IMR-90 (cell line): ENCODE results near the gene THADA. TPM values are rescaled to one million over a fixed set of nuclear protein-coding genes. Genes with fewer than 3 reads are reported as not detected.

Experiments used
- ATAC-seq: fragments of 200-7000 bp; cut with Tn5 transposase; 2 replicates; pipeline ENCODE4 v1.9.1; 2020; ENCODE audit warnings: low read depth, mild to moderate bottlenecking, moderate library complexity
- BruUV-seq: library from RNA; stranded (reverse); fragments of 400-500 nt; replicated peaks from 2 replicates; lab custom pipeline; 2021; lab: Mats Ljungman, UMichigan
- CTCF ChIA-PET: fragments of 300-600 bp; formaldehyde crosslinking; extraction: SDS; loops from one replicate; lab custom pipeline; 2021; ENCODE audit warnings: antibody characterized with exemption; lab: Yijun Ruan, JAX
- POLR2A ChIA-PET: fragments of 300-600 bp; sonication (Branson Sonifier 250); formaldehyde crosslinking; loops from one replicate; lab custom pipeline; 2022; ENCODE audit warnings: antibody characterized with exemption; ENCODE audit not compliant: unreplicated experiment; lab: Charles Lee
- DNase-seq: peaks from one replicate; pipeline ENCODE4 v3.0.0; 2013
- H2AFZ ChIP-seq: replicated peaks from 2 replicates; pipeline ENCODE3; 2013; ENCODE audit warnings: low read length, mild to moderate bottlenecking; ENCODE audit not compliant: poor library complexity
- H2AK5ac ChIP-seq: 2 replicates; pipeline ENCODE4 v1.6.1; 2013; ENCODE audit warnings: low read depth, low read length, inconsistent platforms
- H2AK9ac ChIP-seq: replicated peaks from 2 replicates; pipeline ENCODE3; 2013; ENCODE audit warnings: mild to moderate bottlenecking, low read depth, low read length, moderate library complexity; ENCODE audit not compliant: poor library complexity
- H2BK120ac ChIP-seq: 2 replicates; pipeline ENCODE4 v1.6.1; 2013; ENCODE audit warnings: low read depth, low read length, inconsistent platforms
- H2BK15ac ChIP-seq: 3 replicates; pipeline ENCODE4 v1.6.1; 2013; ENCODE audit warnings: low read depth, low read length, inconsistent platforms
- H2BK20ac ChIP-seq: 2 replicates; pipeline ENCODE4 v1.6.1; 2013; ENCODE audit warnings: low read depth, mild to moderate bottlenecking, inconsistent platforms, low read length, moderate library complexity
- H2BK5ac ChIP-seq: 2 replicates; pipeline ENCODE4 v1.6.1; 2013; ENCODE audit warnings: mild to moderate bottlenecking, low read depth, low read length, inconsistent platforms; ENCODE audit not compliant: poor library complexity, severe bottlenecking
- H3K14ac ChIP-seq: replicated peaks from 2 replicates; pipeline ENCODE4 v1.6.1; 2013; ENCODE audit warnings: low read depth, low read length, inconsistent platforms
- H3K18ac ChIP-seq: 2 replicates; pipeline ENCODE4 v1.6.1; 2013; ENCODE audit warnings: low read depth, low read length, control low read depth
- H3K23ac ChIP-seq: 2 replicates; pipeline ENCODE4 v1.6.1; 2013; ENCODE audit warnings: low read depth, low read length, inconsistent platforms
- H3K27ac ChIP-seq: 2 replicates; pipeline ENCODE4 v1.5.1; 2013; ENCODE audit warnings: mild to moderate bottlenecking, control low read depth, low read length; ENCODE audit not compliant: insufficient read depth
- H3K27me3 ChIP-seq: 2 replicates; pipeline ENCODE4 v1.6.1; 2013; ENCODE audit warnings: low read length; ENCODE audit not compliant: control insufficient read depth, insufficient read depth
- H3K36me3 ChIP-seq: 2 replicates; pipeline ENCODE4 v1.6.1; 2013; ENCODE audit warnings: low read length, mixed read lengths; ENCODE audit not compliant: control insufficient read depth, insufficient read depth
- H3K4ac ChIP-seq: 2 replicates; pipeline ENCODE4 v1.6.1; 2013; ENCODE audit warnings: low read depth, low read length, inconsistent platforms
- H3K4me1 ChIP-seq: 2 replicates; pipeline ENCODE4 v1.6.1; 2013; ENCODE audit warnings: low read length, mixed read lengths; ENCODE audit not compliant: control insufficient read depth, insufficient read depth
- H3K4me2 ChIP-seq: 2 replicates; pipeline ENCODE4 v1.6.1; 2013; ENCODE audit warnings: low read depth, mild to moderate bottlenecking, control low read depth, low read length, moderate library complexity
- H3K4me3 ChIP-seq: 2 replicates; pipeline ENCODE4 v1.5.1; 2013; ENCODE audit warnings: low read depth, mild to moderate bottlenecking, control low read depth, low read length, moderate library complexity; ENCODE audit not compliant: insufficient read depth
- H3K56ac ChIP-seq: 2 replicates; pipeline ENCODE4 v1.6.1; 2013; ENCODE audit warnings: low read length, inconsistent platforms; ENCODE audit not compliant: insufficient read depth; ENCODE audit errors: extremely low read depth
- H3K79me1 ChIP-seq, 2 experiments: 2 replicates each; pipeline ENCODE4 v1.6.1; 2013; ENCODE audit warnings: low read length in 2 of 2, inconsistent platforms in 1 of 2, low read depth in 1 of 2
- H3K9ac ChIP-seq: 2 replicates; pipeline ENCODE4 v1.6.1; 2013; ENCODE audit warnings: low read depth, low read length, control low read depth
- H3K9me1 ChIP-seq: 2 replicates; pipeline ENCODE4 v1.6.1; 2013; ENCODE audit warnings: low read length, inconsistent platforms; ENCODE audit not compliant: insufficient read depth
- H3K9me3 ChIP-seq: 2 replicates; pipeline ENCODE4 v1.6.1; 2013; ENCODE audit warnings: low read length; ENCODE audit not compliant: control insufficient read depth, insufficient read depth
- H4K20me1 ChIP-seq: 2 replicates; pipeline ENCODE4 v1.6.1; 2013; ENCODE audit warnings: low read length, inconsistent platforms; ENCODE audit not compliant: insufficient read depth
- H4K5ac ChIP-seq: 2 replicates; pipeline ENCODE4 v1.6.1; 2013; ENCODE audit warnings: mild to moderate bottlenecking, low read depth, low read length, control low read depth
- H4K8ac ChIP-seq, 2 experiments: 2 replicates each; pipeline ENCODE4 v1.6.1; 2013; ENCODE audit warnings: low read depth in 2 of 2, low read length in 2 of 2, control low read depth in 1 of 2, inconsistent platforms in 1 of 2
- H4K91ac ChIP-seq: 2 replicates; pipeline ENCODE4 v1.6.1; 2013; ENCODE audit warnings: low read depth, low read length, inconsistent platforms; ENCODE audit not compliant: insufficient read depth
- BHLHE40 ChIP-seq: fragments of 150-350 bp; IDR thresholded peaks from 2 replicates; pipeline ENCODE4 v1.6.1; 2016; ENCODE audit warnings: mild to moderate bottlenecking, low read depth, low read length
- CEBPB ChIP-seq: IDR thresholded peaks from 2 replicates; pipeline ENCODE4 v1.6.1; 2012; ENCODE audit warnings: low read depth, low read length, improper control_type of control experiment
- FOS ChIP-seq: fragments of 150-350 bp; IDR thresholded peaks from 2 replicates; pipeline ENCODE4 v1.6.1; 2016; ENCODE audit warnings: low read depth, low read length
- MAFK ChIP-seq: IDR thresholded peaks from 2 replicates; pipeline ENCODE4 v1.6.1; 2012; ENCODE audit warnings: low read depth, low read length, improper control_type of control experiment
- MAZ ChIP-seq: IDR thresholded peaks from 2 replicates; pipeline ENCODE4 v1.6.1; 2012; ENCODE audit warnings: low read depth, mild to moderate bottlenecking, low read length, improper control_type of control experiment, moderate library complexity, borderline replicate concordance
- MXI1 ChIP-seq: IDR thresholded peaks from 2 replicates; pipeline ENCODE4 v1.6.1; 2012; ENCODE audit warnings: low read depth, mild to moderate bottlenecking, low read length, moderate library complexity, borderline replicate concordance
- NFE2L2 ChIP-seq: fragments of 150-350 bp; IDR thresholded peaks from 2 replicates; pipeline ENCODE4 v1.6.1; 2016; ENCODE audit warnings: low read depth, mild to moderate bottlenecking, low read length
- POLR2A ChIP-seq: IDR thresholded peaks from 2 replicates; pipeline ENCODE4 v1.6.1; 2012; ENCODE audit warnings: mild to moderate bottlenecking, low read depth, low read length
- RAD21 ChIP-seq: IDR thresholded peaks from 2 replicates; pipeline ENCODE4 v1.6.1; 2012; ENCODE audit warnings: low read length, improper control_type of control experiment
- RCOR1 ChIP-seq: IDR thresholded peaks from 2 replicates; pipeline ENCODE4 v1.6.1; 2012; ENCODE audit warnings: mild to moderate bottlenecking, low read length, improper control_type of control experiment; ENCODE audit not compliant: insufficient replicate concordance
- RFX5 ChIP-seq: IDR thresholded peaks from 2 replicates; pipeline ENCODE4 v1.8.0; 2012; ENCODE audit warnings: low read depth, mild to moderate bottlenecking, low read length, moderate library complexity
- SMC3 ChIP-seq: fragments of 150-350 bp; IDR thresholded peaks from 2 replicates; pipeline ENCODE4 v1.6.1; 2016; ENCODE audit warnings: low read depth, mild to moderate bottlenecking, antibody characterized with exemption, low read length, moderate library complexity
- WGBS, 2 experiments: methylation state at CpG; one replicate each; pipeline versions ENCODE4 v1.1.5 to v1.1.7; 2013; ENCODE audit warnings: missing lambda C conversion rate in 2 of 2; ENCODE audit not compliant: insufficient read length in 1 of 2; ENCODE audit errors: extremely low coverage in 2 of 2; 5-methylcytosine and 5-hydroxymethylcytosine counted together
- dilution Hi-C: fragments of 300-500 bp; cut with HindIII; formaldehyde crosslinking; loops from one replicate; pipeline ENCODE4 v1.14.3; 2018; ENCODE audit warnings: low sequenced_read_pairs; ENCODE audit not compliant: unreplicated experiment
- in situ Hi-C: fragments of 300-500 bp; cut with MboI; formaldehyde crosslinking; loops from 3 replicates; pipeline ENCODE4 v1.14.3; 2019; ENCODE audit warnings: low sequenced_read_pairs, inconsistent platforms, mixed read lengths
- intact Hi-C: fragments of 100-400 bp; cut with micrococcal nuclease; formaldehyde crosslinking; loops from 2 replicates; pipeline ENCODE4 v1.10.0; 2022
- polyA plus RNA-seq, 3 experiments: library from polyadenylated mRNA; depleted of rRNA; stranded (reverse); fragments of >200 nt; gene quantifications; 2 replicates each; pipeline ENCODE4 v1.2.3, GENCODE V29; 2012; ENCODE audit warnings: low replicate concordance in 1 of 3
- total RNA-seq: library from RNA; depleted of rRNA; stranded (reverse); fragments of >200 nt; gene quantifications from 2 replicates; pipeline ENCODE4 v1.2.3, GENCODE V29; 2012
- TF ChIP-seq, protein P1 (sequence below): fragments of 150-350 bp; IDR thresholded peaks from 2 replicates; pipeline ENCODE4 v1.6.1; 2016; ENCODE audit warnings: low read depth, mild to moderate bottlenecking, low read length, moderate library complexity, borderline replicate concordance
- TF ChIP-seq, protein P2 (sequence below): conservative IDR thresholded peaks from 2 replicates; pipeline ENCODE4 v1.5.1; 2012; ENCODE audit warnings: mild to moderate bottlenecking, low read depth, low read length, improper control_type of control experiment
- TF ChIP-seq, protein P3 (sequence below): fragments of 150-350 bp; IDR thresholded peaks from 2 replicates; pipeline ENCODE4 v1.6.1; 2017; ENCODE audit warnings: mild to moderate bottlenecking, antibody characterized with exemption, low read length, low read depth

The THADA gene
- total and polyA plus RNA-seq, 2 of the 4 experiments (the other 2 are of a cell fraction): 10.5 to 21.3 TPM

DNA sequence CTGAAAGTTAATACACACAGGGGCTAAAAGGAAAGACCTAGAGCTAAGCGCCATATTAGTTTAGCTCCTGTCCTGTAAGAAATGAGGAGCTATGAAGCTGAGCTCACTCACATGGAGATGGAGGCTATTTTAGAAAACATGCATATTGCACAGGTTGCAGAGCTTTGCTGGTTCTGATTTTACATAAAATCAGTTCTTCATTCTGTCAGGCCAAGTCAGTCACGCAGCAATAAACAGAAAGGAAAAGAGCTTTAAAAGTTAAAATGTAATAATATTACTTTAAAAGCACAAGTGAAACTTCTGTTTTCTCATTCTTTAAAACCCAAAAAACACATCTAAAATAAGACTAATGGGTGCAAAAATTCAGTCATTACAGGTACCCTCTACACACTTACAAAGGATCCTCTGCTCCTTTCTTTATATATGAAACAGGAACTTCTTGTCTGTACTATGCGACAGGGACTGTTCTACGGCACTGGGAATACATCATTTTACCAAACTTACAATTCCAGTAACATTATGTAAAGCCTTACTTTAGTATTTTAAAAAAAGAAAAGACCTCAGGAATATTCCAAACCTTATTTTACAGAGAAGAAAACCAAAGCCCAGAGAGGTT lies 113.8 kb downstream of the THADA start:
- H3K9ac ChIP-seq: no peak overlapping the region
- H2AK5ac ChIP-seq: no peak overlapping the region
- no peak overlapping the region for H3K4me2 ChIP-seq
- H3K27me3 ChIP-seq: no peaks in the 10 kb centered on the region
- in situ Hi-C loops (loop anchor here (5.0 kb wide), 3 partner anchors 250 to 650 kb away; no protein-coding TSS in a partner anchor), dilution Hi-C loops (no loop called here), intact Hi-C loops (loop anchor here (10.0 kb wide), 1 partner anchor 507 kb away; no protein-coding TSS in a partner anchor)
- H3K23ac ChIP-seq: no peak overlapping the region
- no peak overlapping the region for H2BK5ac ChIP-seq
- H2AK9ac ChIP-seq: no peak overlapping the region
- no peak overlapping the region for H3K14ac ChIP-seq
- H2BK120ac ChIP-seq: no peak overlapping the region
- H3K79me1 ChIP-seq: no peaks in the 10 kb centered on the region
- H3K36me3 ChIP-seq: peaks cover 4% of the 10 kb centered on the region; the same call in 1 of the 2 replicates
- H3K56ac ChIP-seq: no peak overlapping the region
- H4K91ac ChIP-seq: no peak overlapping the region
- H3K27ac ChIP-seq: no peak overlapping the region
- ATAC-seq (no peak), DNase-seq (no peak)
- no peak overlapping the region for H3K18ac ChIP-seq
- H4K20me1 ChIP-seq: no peaks in the 10 kb centered on the region
- no peaks in the 10 kb centered on the region for H3K9me1 ChIP-seq
- ChIA-PET CTCF (interaction anchor here (0.7 to 0.8 kb wide), 2 partner anchors 18 to 253 kb away, joined by 3 read pairs; no protein-coding TSS in a partner anchor), POLR2A (interaction anchor here (0.6 kb wide), 1 partner anchor 169 kb away, joined by 10 read pairs; no protein-coding TSS in a partner anchor)
- H3K9me3 ChIP-seq: no peaks in the 10 kb centered on the region
- no peak overlapping the region for H2AFZ ChIP-seq
- H4K5ac ChIP-seq: no peak overlapping the region
- BruUV-seq: no TSS peak
- no peak overlapping the region for H2BK20ac ChIP-seq
- no peak overlapping the region for H3K4ac ChIP-seq
- H2BK15ac ChIP-seq: no peak overlapping the region
- H3K4me3 ChIP-seq: no peak overlapping the region
- H3K4me1 ChIP-seq: 0 out of 2 replicates have a peak, but pooled peaks cover 2% of the 10 kb centered on the region
- WGBS, 2 experiments: no CpG with 5 or more reads among the region's 4 CpGs
- H4K8ac ChIP-seq: no peak overlapping the region
- no peak for TF ChIP-seq NFE2L2
- no peak for TF ChIP-seq BHLHE40
- no peak for TF ChIP-seq MAZ
- TF ChIP-seq, protein P1, sequence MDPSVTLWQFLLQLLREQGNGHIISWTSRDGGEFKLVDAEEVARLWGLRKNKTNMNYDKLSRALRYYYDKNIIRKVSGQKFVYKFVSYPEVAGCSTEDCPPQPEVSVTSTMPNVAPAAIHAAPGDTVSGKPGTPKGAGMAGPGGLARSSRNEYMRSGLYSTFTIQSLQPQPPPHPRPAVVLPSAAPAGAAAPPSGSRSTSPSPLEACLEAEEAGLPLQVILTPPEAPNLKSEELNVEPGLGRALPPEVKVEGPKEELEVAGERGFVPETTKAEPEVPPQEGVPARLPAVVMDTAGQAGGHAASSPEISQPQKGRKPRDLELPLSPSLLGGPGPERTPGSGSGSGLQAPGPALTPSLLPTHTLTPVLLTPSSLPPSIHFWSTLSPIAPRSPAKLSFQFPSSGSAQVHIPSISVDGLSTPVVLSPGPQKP: no peak
- TF ChIP-seq, protein P2, sequence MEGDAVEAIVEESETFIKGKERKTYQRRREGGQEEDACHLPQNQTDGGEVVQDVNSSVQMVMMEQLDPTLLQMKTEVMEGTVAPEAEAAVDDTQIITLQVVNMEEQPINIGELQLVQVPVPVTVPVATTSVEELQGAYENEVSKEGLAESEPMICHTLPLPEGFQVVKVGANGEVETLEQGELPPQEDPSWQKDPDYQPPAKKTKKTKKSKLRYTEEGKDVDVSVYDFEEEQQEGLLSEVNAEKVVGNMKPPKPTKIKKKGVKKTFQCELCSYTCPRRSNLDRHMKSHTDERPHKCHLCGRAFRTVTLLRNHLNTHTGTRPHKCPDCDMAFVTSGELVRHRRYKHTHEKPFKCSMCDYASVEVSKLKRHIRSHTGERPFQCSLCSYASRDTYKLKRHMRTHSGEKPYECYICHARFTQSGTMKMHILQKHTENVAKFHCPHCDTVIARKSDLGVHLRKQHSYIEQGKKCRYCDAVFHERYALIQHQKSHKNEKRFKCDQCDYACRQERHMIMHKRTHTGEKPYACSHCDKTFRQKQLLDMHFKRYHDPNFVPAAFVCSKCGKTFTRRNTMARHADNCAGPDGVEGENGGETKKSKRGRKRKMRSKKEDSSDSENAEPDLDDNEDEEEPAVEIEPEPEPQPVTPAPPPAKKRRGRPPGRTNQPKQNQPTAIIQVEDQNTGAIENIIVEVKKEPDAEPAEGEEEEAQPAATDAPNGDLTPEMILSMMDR: no peak
- no peak for TF ChIP-seq RCOR1
- no peak for TF ChIP-seq MAFK
- TF ChIP-seq, protein P3, sequence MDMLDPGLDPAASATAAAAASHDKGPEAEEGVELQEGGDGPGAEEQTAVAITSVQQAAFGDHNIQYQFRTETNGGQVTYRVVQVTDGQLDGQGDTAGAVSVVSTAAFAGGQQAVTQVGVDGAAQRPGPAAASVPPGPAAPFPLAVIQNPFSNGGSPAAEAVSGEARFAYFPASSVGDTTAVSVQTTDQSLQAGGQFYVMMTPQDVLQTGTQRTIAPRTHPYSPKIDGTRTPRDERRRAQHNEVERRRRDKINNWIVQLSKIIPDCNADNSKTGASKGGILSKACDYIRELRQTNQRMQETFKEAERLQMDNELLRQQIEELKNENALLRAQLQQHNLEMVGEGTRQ: no peak
- no peak for TF ChIP-seq RAD21
- TF ChIP-seq POLR2A: no peak
- no peak for TF ChIP-seq MXI1
- TF ChIP-seq RFX5: no peak
- no peak for TF ChIP-seq CEBPB
- TF ChIP-seq SMC3: no peak
- no peak for TF ChIP-seq FOS
